CD8-positive, alpha-beta memory T cell (primary cell): Measurements from ENCODE around the gene GRIPAP1. TPM values are rescaled to one million over a fixed set of nuclear protein-coding genes. Genes with fewer than 3 reads are reported as not detected.
A peak's percentile ranks its signal among the peaks of the same experiment; 100 is the strongest.

Experiments
- CTCF ChIA-PET: fragments of 350-600 bp; sonication (Branson Sonifier 250); formaldehyde crosslinking; loops from one replicate; lab custom pipeline; 2021; ENCODE audit warnings: antibody characterized with exemption; lab: Charles Lee
- POLR2A ChIA-PET: fragments of 350-600 bp; sonication (Branson Sonifier 250); formaldehyde crosslinking; loops from one replicate; lab custom pipeline; 2021; ENCODE audit warnings: antibody characterized with exemption; lab: Charles Lee
- DNase-seq, 5 donors: peaks; one replicate each; pipeline versions ENCODE4 v3.0.0 to v3.0.0-alpha.2; 2020 to 2022; ENCODE audit warnings: mixed read lengths in 1 of 5
- H3K27ac ChIP-seq: one replicate; pipeline ENCODE4 v1.7.0; 2013; ENCODE audit warnings: low read depth, mild to moderate bottlenecking, low read length, moderate library complexity
- H3K27me3 ChIP-seq: 2 replicates; pipeline ENCODE4 v1.7.0; 2013; ENCODE audit warnings: low read length, mild to moderate bottlenecking; ENCODE audit not compliant: insufficient read depth, poor library complexity, severe bottlenecking
- H3K36me3 ChIP-seq: 2 replicates; pipeline ENCODE4 v1.7.0; 2013; ENCODE audit warnings: mild to moderate bottlenecking, low read length, moderate library complexity; ENCODE audit not compliant: insufficient read depth
- H3K4me1 ChIP-seq: 2 replicates; pipeline ENCODE4 v1.7.0; 2013; ENCODE audit warnings: mild to moderate bottlenecking, low read length, moderate library complexity; ENCODE audit not compliant: insufficient read depth
- H3K4me3 ChIP-seq: 2 replicates; pipeline ENCODE4 v1.7.0; 2013; ENCODE audit warnings: mild to moderate bottlenecking, low read length
- H3K9me3 ChIP-seq: 2 replicates; pipeline ENCODE4 v1.7.0; 2013; ENCODE audit warnings: mild to moderate bottlenecking, low read length
- H3K27ac Mint-ChIP-seq, 8 donors: one replicate each; pipeline ENCODE4 v1.8.0; 2020 to 2021; ENCODE audit warnings: mixed read lengths in 8 of 8, mild to moderate bottlenecking in 6 of 8, inconsistent platforms in 3 of 8, moderate library complexity in 3 of 8
- H3K27me3 Mint-ChIP-seq, 2 donors: one replicate each; pipeline ENCODE4 v1.8.0; 2020 to 2021; ENCODE audit warnings: mixed read lengths in 2 of 2, mild to moderate bottlenecking in 1 of 2, moderate library complexity in 1 of 2
- H3K36me3 Mint-ChIP-seq, 3 donors: one replicate each; pipeline ENCODE4 v1.8.0; 2020 to 2021; ENCODE audit warnings: mixed read lengths in 3 of 3, inconsistent platforms in 1 of 3, mild to moderate bottlenecking in 1 of 3
- H3K4me1 Mint-ChIP-seq, 3 donors: one replicate each; pipeline ENCODE4 v1.8.0; 2020 to 2021; ENCODE audit warnings: mixed read lengths in 3 of 3, inconsistent platforms in 1 of 3, mild to moderate bottlenecking in 1 of 3
- H3K4me3 Mint-ChIP-seq, 7 donors: one replicate each; pipeline ENCODE4 v1.8.0; 2020 to 2021; ENCODE audit warnings: mixed read lengths in 7 of 7, mild to moderate bottlenecking in 6 of 7, moderate library complexity in 4 of 7, inconsistent platforms in 2 of 7
- H3K9me3 Mint-ChIP-seq, 5 donors: one replicate each; pipeline ENCODE4 v1.8.0; 2020 to 2022; ENCODE audit warnings: mixed read lengths in 5 of 5, mild to moderate bottlenecking in 3 of 5, moderate library complexity in 2 of 5, inconsistent platforms in 1 of 5
- polyA plus RNA-seq: library from polyadenylated mRNA; unstranded; fragments of 300-500 nt; fragmentation: Illumina TruSeq; gene quantifications from one replicate; pipeline ENCODE4 v1.2.3, GENCODE V29; 2021
- total RNA-seq, 2 experiments: library from RNA; stranded (reverse); gene quantifications; one replicate each; pipeline ENCODE4 v1.2.3, GENCODE V29; 2021

The GRIPAP1 gene
- total and polyA plus RNA-seq, 3 experiments from 2014 or later: 21.2 to 57.7 (median 56.8) TPM

- H3K9me3 Mint-ChIP-seq: no peaks in the 10 kb centered on the region
- no peaks in the 10 kb centered on the region for H3K27me3 ChIP-seq
- ChIA-PET POLR2A (interaction anchor here (1.3 to 3.2 kb wide), 5 partner anchors 20 to 234 kb away, joined by 3 to 16 read pairs (median 10); partner anchors contain the start of genes PIM2, PQBP1 and TIMM17B), CTCF (interaction anchor here (1.2 to 2.6 kb wide), 3 partner anchors 10 to 38 kb away, joined by 4 to 7 read pairs (median 7); partner anchors contain the start of gene PIM2)
- H3K36me3 Mint-ChIP-seq: peaks cover 0 to 33% (median 0%) of the 10 kb centered on the region in 3 donors
- no peaks in the 10 kb centered on the region for H3K9me3 ChIP-seq
- peak overlapping the region; percentile 83 to 95 (median 85) for H3K4me3 Mint-ChIP-seq
- peak overlapping the region; percentile 73 for H3K27ac ChIP-seq
- H3K36me3 ChIP-seq: no peaks in the 10 kb centered on the region
- peaks cover 0 to 10% of the 10 kb centered on the region in 2 donors for H3K27me3 Mint-ChIP-seq
- H3K4me3 ChIP-seq: peak overlapping the region; percentile 77
- H3K27ac Mint-ChIP-seq: peak overlapping the region; percentile 82 to 100 (median 92)
- peak; percentile 45 to 71 (median 58) for DNase-seq
- peaks cover 36 to 66% (median 48%) of the 10 kb centered on the region in 3 donors for H3K4me1 Mint-ChIP-seq
- peaks cover 46% of the 10 kb centered on the region for H3K4me1 ChIP-seq
These were observed 45.2 kb downstream of the GRIPAP1 start for GRCh38 chrX:48956728-48957414.

- H3K27me3 ChIP-seq: no peaks in the 10 kb centered on the region
- POLR2A ChIA-PET: no interaction called here
- no peak overlapping the region for H3K27ac ChIP-seq
- DNase-seq: no peak
- H3K4me3 Mint-ChIP-seq: no peak overlapping the region
- H3K27me3 Mint-ChIP-seq: peaks cover 0 to 8% of the 10 kb centered on the region in 2 donors
- H3K4me1 Mint-ChIP-seq: peaks cover 39 to 65% (median 53%) of the 10 kb centered on the region in 3 donors
- H3K27ac Mint-ChIP-seq: peak overlapping the region in 1 of 8 donors; percentile 43
- peaks cover 0 to 20% (median 5%) of the 10 kb centered on the region in 3 donors for H3K36me3 Mint-ChIP-seq
- H3K9me3 Mint-ChIP-seq: no peaks in the 10 kb centered on the region
- H3K4me1 ChIP-seq: peaks cover 23% of the 10 kb centered on the region
- no peaks in the 10 kb centered on the region for H3K36me3 ChIP-seq
- no peak overlapping the region for H3K4me3 ChIP-seq
- CTCF ChIA-PET: interaction anchor here (1.2 to 1.6 kb wide), 3 partner anchors 8 to 301 kb away, joined by 3 to 7 read pairs (median 4); no protein-coding TSS in a partner anchor
- no peaks in the 10 kb centered on the region for H3K9me3 ChIP-seq
These were observed 53.5 kb downstream of the GRIPAP1 start for GRCh38 chrX:48948589-48948988.

GRCh38 chrX:48945517-48946348 lies 56.3 kb downstream of the GRIPAP1 start:
- H3K9me3 Mint-ChIP-seq: no peaks in the 10 kb centered on the region
- H3K9me3 ChIP-seq: no peaks in the 10 kb centered on the region
- H3K4me3 Mint-ChIP-seq: peak overlapping the region in 2 of 7 donors; percentile 4 to 51
- H3K27ac ChIP-seq: no peak overlapping the region
- DNase-seq: peak; percentile 24 to 68 (median 53)
- H3K4me3 ChIP-seq: no peak overlapping the region
- no peaks in the 10 kb centered on the region for H3K27me3 ChIP-seq
- peaks cover 41% of the 10 kb centered on the region for H3K4me1 ChIP-seq
- H3K4me1 Mint-ChIP-seq: peaks cover 47 to 65% (median 62%) of the 10 kb centered on the region in 3 donors
- H3K27me3 Mint-ChIP-seq: peaks cover 0 to 6% of the 10 kb centered on the region in 2 donors
- POLR2A ChIA-PET: interaction anchor here (0.7 to 0.9 kb wide), 2 partner anchors 28 to 29 kb away, joined by 5 to 9 read pairs; no protein-coding TSS in a partner anchor
- peaks cover 0 to 31% (median 7%) of the 10 kb centered on the region in 3 donors for H3K36me3 Mint-ChIP-seq
- peak overlapping the region in 7 of 8 donors; percentile 22 to 92 (median 62) for H3K27ac Mint-ChIP-seq
- H3K36me3 ChIP-seq: no peaks in the 10 kb centered on the region
- CTCF ChIA-PET: interaction anchor here (0.6 to 4.5 kb wide), 8 partner anchors 8 to 297 kb away, joined by 3 to 21 read pairs (median 7); partner anchors contain the start of genes OTUD5, PQBP1 and SLC35A2

DNA sequence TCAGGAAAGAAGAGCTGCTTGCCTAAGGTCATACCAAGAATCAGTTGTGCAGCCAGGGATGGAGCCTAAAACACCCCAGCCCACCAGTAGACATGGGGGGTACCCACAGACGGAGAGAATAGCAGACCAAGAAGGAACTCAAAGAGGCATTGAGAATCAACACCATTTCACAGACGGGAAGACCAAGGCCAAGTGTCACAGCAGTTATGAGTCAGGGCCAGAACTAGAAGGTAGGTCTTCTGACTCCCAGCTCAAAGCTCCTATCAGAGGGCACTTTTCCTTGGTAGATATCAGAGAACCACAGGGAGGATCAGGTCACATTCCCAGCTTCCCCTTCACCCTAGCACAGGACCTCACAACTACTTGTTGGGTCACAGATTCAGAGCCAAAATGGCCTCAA lies 59.2 kb downstream of the GRIPAP1 start:
- CTCF ChIA-PET: interaction anchor here (1.1 kb wide), 1 partner anchor 13 kb away, joined by 3 read pairs; no protein-coding TSS in a partner anchor
- no peaks in the 10 kb centered on the region for H3K9me3 Mint-ChIP-seq
- peaks cover 0 to 35% (median 5%) of the 10 kb centered on the region in 3 donors for H3K36me3 Mint-ChIP-seq
- peaks cover 71 to 84% (median 84%) of the 10 kb centered on the region in 3 donors for H3K4me1 Mint-ChIP-seq
- Histone ChIP-seq H3K27me3 (no peaks in the 10 kb centered on the region), H3K9me3 (no peaks in the 10 kb centered on the region), H3K27ac (peak overlapping the region; percentile 54), H3K4me3 (no peak overlapping the region), H3K36me3 (no peaks in the 10 kb centered on the region), H3K4me1 (peaks cover 69% of the 10 kb centered on the region)
- H3K27me3 Mint-ChIP-seq: peaks cover 0 to 7% of the 10 kb centered on the region in 2 donors
- peak overlapping the region in 7 of 8 donors; percentile 87 to 98 (median 91) for H3K27ac Mint-ChIP-seq
- POLR2A ChIA-PET: interaction anchor here (1.5 kb wide), 1 partner anchor 12 kb away, joined by 5 read pairs; no protein-coding TSS in a partner anchor
- no peak for DNase-seq
- H3K4me3 Mint-ChIP-seq: peak overlapping the region in 1 of 7 donors; percentile 32

- peak overlapping the region in 6 of 7 donors; percentile 23 to 89 (median 78) for H3K4me3 Mint-ChIP-seq
- no peaks in the 10 kb centered on the region for H3K9me3 Mint-ChIP-seq
- DNase-seq: no peak
- no peaks in the 10 kb centered on the region for H3K27me3 ChIP-seq
- H3K36me3 ChIP-seq: no peaks in the 10 kb centered on the region
- no peaks in the 10 kb centered on the region for H3K9me3 ChIP-seq
- peak overlapping the region; percentile 56 for H3K4me3 ChIP-seq
- peaks cover 85% of the 10 kb centered on the region for H3K4me1 ChIP-seq
- H3K27me3 Mint-ChIP-seq: peaks cover 0 to 2% of the 10 kb centered on the region in 2 donors
- CTCF ChIA-PET: interaction anchor here (0.9 to 2.1 kb wide), 5 partner anchors 9 to 309 kb away, joined by 3 to 7 read pairs (median 3); no protein-coding TSS in a partner anchor
- POLR2A ChIA-PET: interaction anchor here (0.7 to 2.8 kb wide), 4 partner anchors 18 to 464 kb away, joined by 3 to 17 read pairs (median 5); partner anchors contain the start of genes PQBP1 and TIMM17B
- H3K27ac ChIP-seq: peak overlapping the region; percentile 73
- peaks cover 0 to 40% (median 7%) of the 10 kb centered on the region in 3 donors for H3K36me3 Mint-ChIP-seq
- peaks cover 83 to 90% (median 90%) of the 10 kb centered on the region in 3 donors for H3K4me1 Mint-ChIP-seq
- peak overlapping the region; percentile 93 to 97 (median 94) for H3K27ac Mint-ChIP-seq
These were observed 61.6 kb downstream of the GRIPAP1 start for GRCh38 chrX:48940404-48940955.

DNA sequence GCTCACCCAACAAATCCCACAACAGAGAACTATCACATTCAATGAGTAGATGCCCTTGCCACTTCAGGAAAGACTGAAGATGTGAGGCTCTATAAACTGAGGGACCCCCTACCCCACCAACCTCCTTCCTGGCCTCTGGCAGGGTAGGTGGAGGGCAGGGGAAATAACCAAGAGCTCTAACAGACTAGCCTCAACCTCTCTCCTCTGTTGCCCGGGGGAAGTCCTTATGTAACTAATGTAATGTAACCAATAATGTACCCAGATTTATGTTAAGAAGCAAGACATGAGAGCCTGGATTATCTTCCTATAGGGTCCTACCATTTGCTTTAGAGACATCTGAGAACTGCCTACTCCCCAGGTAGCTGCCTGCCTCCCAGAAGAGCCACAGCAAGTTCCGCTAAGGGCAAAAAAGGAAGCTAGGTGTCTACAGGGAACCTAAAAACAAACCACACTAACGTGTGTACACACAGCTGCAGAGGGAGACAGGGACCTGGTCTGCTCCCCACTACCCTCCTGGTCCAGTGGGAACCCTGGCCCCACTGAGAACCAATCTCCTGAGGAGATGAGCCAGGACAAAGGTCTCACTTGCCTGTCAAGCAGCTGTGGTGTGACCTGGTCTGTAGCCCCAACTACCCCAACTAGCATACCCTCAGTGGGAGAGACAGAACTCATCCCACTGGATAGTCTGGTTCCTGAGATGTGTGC lies 62.4 kb downstream of the GRIPAP1 start:
- H3K4me3 ChIP-seq: peak overlapping the region; percentile 56
- peaks cover 0 to 2% of the 10 kb centered on the region in 2 donors for H3K27me3 Mint-ChIP-seq
- no peaks in the 10 kb centered on the region for H3K9me3 ChIP-seq
- CTCF ChIA-PET: interaction anchor here (1.0 to 2.1 kb wide), 4 partner anchors 9 to 291 kb away, joined by 3 to 7 read pairs (median 4); no protein-coding TSS in a partner anchor
- peak overlapping the region; percentile 73 for H3K27ac ChIP-seq
- peaks cover 92% of the 10 kb centered on the region for H3K4me1 ChIP-seq
- no peaks in the 10 kb centered on the region for H3K36me3 ChIP-seq
- H3K27ac Mint-ChIP-seq: peak overlapping the region; percentile 93 to 97 (median 94)
- H3K4me3 Mint-ChIP-seq: peak overlapping the region; percentile 23 to 89 (median 77)
- no peaks in the 10 kb centered on the region for H3K27me3 ChIP-seq
- POLR2A ChIA-PET: interaction anchor here (0.8 to 2.8 kb wide), 3 partner anchors 19 to 42 kb away, joined by 3 to 17 read pairs (median 3); partner anchors contain the start of genes PQBP1 and TIMM17B
- peaks cover 2 to 48% (median 10%) of the 10 kb centered on the region in 3 donors for H3K36me3 Mint-ChIP-seq
- H3K4me1 Mint-ChIP-seq: peaks cover 88 to 98% (median 95%) of the 10 kb centered on the region in 3 donors
- no peaks in the 10 kb centered on the region for H3K9me3 Mint-ChIP-seq
- DNase-seq: peak in 2 of 5 donors; percentile 33 to 64
